ENCODE measurements around the gene REEP6. TPM values are rescaled to one million over a fixed set of nuclear protein-coding genes. Genes with fewer than 3 reads are reported as not detected.
"Not testable (repeated sequence)": the region's sequence is repeated elsewhere in the genome, so short reads cannot be mapped to it uniquely, and the experiment has no call there.

Gene REEP6
- total RNA-seq, 1 donor from 2014 or later = 1.2 TPM

DNA sequence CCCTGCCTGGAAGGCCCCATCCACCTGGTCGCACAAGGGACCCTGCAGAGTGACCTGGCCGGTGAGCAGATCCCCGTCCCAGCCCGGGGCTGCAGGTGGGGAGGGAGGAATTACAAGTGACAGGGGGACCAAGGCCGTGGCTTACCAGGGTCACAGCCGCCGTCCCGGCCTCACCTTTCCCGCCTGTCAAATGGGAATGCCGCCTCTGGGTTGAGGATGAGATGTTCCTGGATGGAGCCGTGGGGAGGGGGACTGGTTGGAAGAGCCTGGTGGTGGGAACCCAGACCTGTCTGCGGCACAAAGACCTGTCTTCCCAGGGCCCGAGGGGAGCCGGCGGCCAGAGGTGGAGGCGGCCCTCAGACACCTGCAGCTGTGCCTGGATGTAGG lies 38.4 kb downstream of the REEP6 start:
- Histone ChIP-seq H3K4me3 (no peak overlapping the region), H3K27me3 (peaks cover 59% of the 10 kb centered on the region)

DNA sequence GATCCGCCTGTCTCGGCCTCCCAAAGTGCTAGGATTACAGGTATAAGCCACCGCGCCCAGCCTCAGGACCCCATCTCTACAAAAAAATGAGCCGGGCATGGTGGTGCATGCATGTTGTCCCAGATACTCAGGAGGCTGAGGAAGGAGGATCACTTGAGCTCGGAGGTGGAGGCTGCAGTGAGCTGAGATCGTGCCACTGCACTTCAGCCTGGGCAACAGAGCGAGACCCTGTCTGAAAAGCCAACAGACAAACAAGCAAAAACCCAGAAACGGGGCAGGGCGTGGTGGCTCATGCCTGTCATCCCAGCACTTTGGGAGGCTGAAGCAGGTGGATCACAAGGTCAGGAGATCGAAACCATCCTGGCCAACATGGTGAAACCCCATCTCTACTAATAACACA lies 39.9 kb downstream of the REEP6 start:
- H3K4me1 ChIP-seq; H3K27ac ChIP-seq; DNase-seq; intact Hi-C loops (cut with DNase I); H3K36me3 ChIP-seq; ATAC-seq; H3K9me3 ChIP-seq; H3K4me3 ChIP-seq: not testable (repeated sequence)
- peaks cover 48% of the 10 kb centered on the region for H3K27me3 ChIP-seq

More for the DNA sequence above, 38.4 kb downstream of the REEP6 start:
- no peaks in the 10 kb centered on the region for H3K36me3 ChIP-seq
- no peaks in the 10 kb centered on the region for H3K9me3 ChIP-seq
- ATAC-seq (no peak), DNase-seq (no peak)
- no peak overlapping the region for H3K27ac ChIP-seq
- TF ChIP-seq, protein P1, sequence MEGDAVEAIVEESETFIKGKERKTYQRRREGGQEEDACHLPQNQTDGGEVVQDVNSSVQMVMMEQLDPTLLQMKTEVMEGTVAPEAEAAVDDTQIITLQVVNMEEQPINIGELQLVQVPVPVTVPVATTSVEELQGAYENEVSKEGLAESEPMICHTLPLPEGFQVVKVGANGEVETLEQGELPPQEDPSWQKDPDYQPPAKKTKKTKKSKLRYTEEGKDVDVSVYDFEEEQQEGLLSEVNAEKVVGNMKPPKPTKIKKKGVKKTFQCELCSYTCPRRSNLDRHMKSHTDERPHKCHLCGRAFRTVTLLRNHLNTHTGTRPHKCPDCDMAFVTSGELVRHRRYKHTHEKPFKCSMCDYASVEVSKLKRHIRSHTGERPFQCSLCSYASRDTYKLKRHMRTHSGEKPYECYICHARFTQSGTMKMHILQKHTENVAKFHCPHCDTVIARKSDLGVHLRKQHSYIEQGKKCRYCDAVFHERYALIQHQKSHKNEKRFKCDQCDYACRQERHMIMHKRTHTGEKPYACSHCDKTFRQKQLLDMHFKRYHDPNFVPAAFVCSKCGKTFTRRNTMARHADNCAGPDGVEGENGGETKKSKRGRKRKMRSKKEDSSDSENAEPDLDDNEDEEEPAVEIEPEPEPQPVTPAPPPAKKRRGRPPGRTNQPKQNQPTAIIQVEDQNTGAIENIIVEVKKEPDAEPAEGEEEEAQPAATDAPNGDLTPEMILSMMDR (IDR thresholded peaks at IDR 0.05) = no peak
- intact Hi-C loops (cut with DNase I) = no loop called here
- H3K4me1 ChIP-seq = no peaks in the 10 kb centered on the region

DNA sequence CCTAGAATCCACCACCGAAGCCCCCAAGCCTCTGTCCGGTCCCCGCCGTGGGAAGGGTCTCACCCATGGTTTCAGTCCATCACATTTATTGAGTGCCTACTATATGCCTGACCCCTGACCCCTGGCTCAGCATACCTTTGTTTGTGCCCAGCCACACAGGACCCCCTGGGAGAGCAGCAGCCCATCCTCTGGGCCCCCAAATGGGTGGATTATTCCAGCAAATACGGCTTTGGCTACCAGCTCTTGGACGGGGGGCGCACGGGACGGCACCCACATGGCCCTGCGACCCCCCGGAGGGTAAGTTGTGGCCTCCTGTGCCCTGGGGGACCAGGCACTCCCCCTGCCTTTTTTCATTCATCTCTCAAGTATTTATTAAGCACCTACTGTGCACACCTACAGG lies 40.6 kb downstream of the REEP6 start:
- Histone ChIP-seq H3K27me3 (peaks cover 40% of the 10 kb centered on the region), H3K4me3 (no peak overlapping the region), H3K4me1 (no peaks in the 10 kb centered on the region), H3K27ac (no peak overlapping the region), H3K36me3 (no peaks in the 10 kb centered on the region), H3K9me3 (no peaks in the 10 kb centered on the region)
- ATAC-seq (no peak), DNase-seq (no peak)
- intact Hi-C loops (cut with DNase I) = no loop called here
- TF ChIP-seq, protein P1 (IDR thresholded peaks at IDR 0.05) = no peak

DNA sequence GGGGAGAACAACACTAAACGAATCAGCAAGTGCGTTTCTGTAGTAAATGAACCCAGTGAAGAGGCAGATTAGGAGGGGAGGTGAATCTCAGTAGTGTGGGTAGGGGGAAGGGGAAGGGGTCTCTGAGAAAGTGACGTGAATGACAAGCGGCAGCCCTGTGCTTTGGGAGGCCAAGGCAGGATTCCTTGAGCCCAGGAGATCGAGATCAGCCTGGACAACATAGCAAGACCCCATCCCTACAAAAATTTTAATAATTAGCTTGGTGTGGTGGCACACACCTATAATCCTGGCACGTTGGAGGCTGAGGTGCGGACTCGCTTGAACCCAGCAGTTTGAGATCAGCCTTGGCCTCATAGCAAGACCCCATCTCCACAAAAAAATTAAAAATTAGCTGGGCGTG lies 41.0 kb downstream of the REEP6 start:
- TF ChIP-seq, protein P1 (IDR thresholded peaks at IDR 0.05) = no peak
- H3K9me3 ChIP-seq = no peaks in the 10 kb centered on the region
- no peak for ATAC-seq
- H3K27ac ChIP-seq = no peak overlapping the region
- no peak for DNase-seq
- no peaks in the 10 kb centered on the region for H3K36me3 ChIP-seq
- no peaks in the 10 kb centered on the region for H3K4me1 ChIP-seq
- intact Hi-C loops (cut with DNase I) = no loop called here
- no peak overlapping the region for H3K4me3 ChIP-seq
- H3K27me3 ChIP-seq = peaks cover 37% of the 10 kb centered on the region

DNA sequence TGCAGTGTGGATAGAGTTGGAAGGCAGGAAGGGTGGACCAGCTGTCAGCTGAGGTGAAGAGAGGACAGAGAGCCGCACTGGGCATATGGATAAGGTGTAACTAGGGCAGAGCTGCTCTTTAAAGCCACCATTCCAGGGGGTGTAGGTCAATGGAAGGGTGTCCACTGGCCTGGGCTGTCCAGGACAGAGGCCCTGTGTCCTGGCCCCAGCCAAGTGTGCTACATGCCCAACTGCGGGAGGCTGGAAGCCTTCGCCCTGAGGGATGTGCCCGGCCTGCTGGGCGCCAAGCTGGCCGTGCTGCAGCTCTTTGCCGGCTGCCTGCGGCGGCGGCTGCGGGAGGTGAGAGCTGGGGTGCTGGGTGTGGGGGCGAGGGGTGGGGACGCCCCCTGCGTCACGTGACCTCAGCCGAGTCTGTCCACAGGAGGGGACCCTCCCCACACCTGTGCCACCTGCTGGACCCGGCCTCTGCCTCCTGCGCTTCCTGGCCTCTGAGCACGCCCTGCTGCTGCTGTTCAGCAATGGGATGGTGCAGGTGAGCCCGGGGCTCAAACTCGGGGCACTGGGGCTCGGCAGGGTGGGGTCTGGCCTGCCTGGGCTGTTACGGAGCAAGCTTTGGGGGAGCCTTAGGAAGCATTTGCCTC lies 42.6 kb downstream of the REEP6 start:
- H3K4me1 ChIP-seq = no peaks in the 10 kb centered on the region
- H3K36me3 ChIP-seq = no peaks in the 10 kb centered on the region
- no peak overlapping the region for H3K4me3 ChIP-seq
- H3K27ac ChIP-seq = no peak overlapping the region
- DNase-seq (no peak), ATAC-seq (no peak)
- H3K27me3 ChIP-seq = peaks cover 38% of the 10 kb centered on the region
- TF ChIP-seq, protein P1 (IDR thresholded peaks at IDR 0.05) = no peak
- no peaks in the 10 kb centered on the region for H3K9me3 ChIP-seq
- intact Hi-C loops (cut with DNase I) = no loop called here

DNA sequence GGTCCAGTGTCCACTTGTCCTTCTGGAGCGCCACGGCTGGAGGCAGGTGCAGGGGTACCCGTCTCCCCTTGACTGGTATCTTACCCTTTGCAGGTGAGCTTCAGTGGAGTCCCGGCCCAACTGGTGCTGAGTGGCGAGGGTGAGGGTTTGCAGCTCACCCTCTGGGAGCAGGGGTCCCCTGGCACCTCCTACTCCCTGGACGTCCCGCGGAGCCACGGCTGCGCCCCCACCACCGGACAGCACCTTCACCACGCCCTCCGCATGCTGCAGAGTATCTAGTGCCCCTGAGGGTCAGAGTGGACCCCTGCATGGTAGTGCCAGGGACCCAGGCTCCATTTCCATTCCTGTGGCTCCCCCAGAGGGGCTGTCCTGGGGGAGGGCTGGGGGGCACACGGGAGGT lies 44.0 kb downstream of the REEP6 start:
- Histone ChIP-seq H3K4me3 (no peak overlapping the region), H3K9me3 (no peaks in the 10 kb centered on the region), H3K36me3 (no peaks in the 10 kb centered on the region), H3K4me1 (no peaks in the 10 kb centered on the region), H3K27ac (no peak overlapping the region), H3K27me3 (peaks cover 30% of the 10 kb centered on the region)
- ATAC-seq = peak; percentile 28
- no peak for DNase-seq
- intact Hi-C loops (cut with DNase I) = no loop called here
- TF ChIP-seq, protein P1 (IDR thresholded peaks at IDR 0.05) = no peak

DNA sequence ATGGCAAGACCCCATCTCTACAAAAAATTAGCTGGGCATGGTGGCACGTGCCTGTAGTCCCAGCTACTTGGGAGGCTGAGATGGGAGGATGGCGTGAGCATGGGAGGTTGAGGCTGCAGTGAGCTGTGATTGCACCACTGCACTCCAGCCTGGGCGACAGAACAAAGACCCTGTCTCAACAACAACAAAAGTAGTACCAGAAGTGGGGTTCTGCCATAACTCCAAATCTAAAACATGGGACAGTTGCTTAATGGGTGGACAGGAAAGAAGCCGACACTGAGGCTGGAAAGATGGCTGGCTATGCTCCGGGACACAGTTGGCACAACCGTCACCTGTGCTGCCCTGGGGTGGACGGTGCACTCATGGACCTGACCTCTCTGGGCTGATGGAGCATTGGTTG lies 44.7 kb downstream of the REEP6 start:
- H3K4me1 ChIP-seq; H3K36me3 ChIP-seq; DNase-seq; H3K4me3 ChIP-seq; intact Hi-C loops (cut with DNase I); ATAC-seq; H3K9me3 ChIP-seq; H3K27ac ChIP-seq: not testable (repeated sequence)
- H3K27me3 ChIP-seq = peaks cover 30% of the 10 kb centered on the region
